Cardiac fibroblast (primary cell): ENCODE data around the gene PRPF19.

Experiments
- DNase-seq, 2 donors: peaks; one replicate each; pipeline versions ENCODE4 v3.0.0 to v3.0.0-alpha.2; 2010; ENCODE audit warnings: low read depth in 2 of 2
- H3K4me3 ChIP-seq, 2 donors: replicated peaks in 1 of 2; 1 replicate in 1 of 2; 2 replicates in 1 of 2; pipeline ENCODE4 v1.5.1; 2011; ENCODE audit warnings: low read depth in 2 of 2, low read length in 2 of 2, mild to moderate bottlenecking in 2 of 2, moderate library complexity in 1 of 2
- TF ChIP-seq, protein P1 (sequence below): IDR thresholded peaks from one replicate; pipeline ENCODE4 v1.5.1; 2011; ENCODE audit warnings: low read depth, mild to moderate bottlenecking, low read length, inconsistent platforms

Gene PRPF19

GRCh38 chr11:60854847-60855725, 51.3 kb downstream of the PRPF19 start:
- TF ChIP-seq, protein P1, sequence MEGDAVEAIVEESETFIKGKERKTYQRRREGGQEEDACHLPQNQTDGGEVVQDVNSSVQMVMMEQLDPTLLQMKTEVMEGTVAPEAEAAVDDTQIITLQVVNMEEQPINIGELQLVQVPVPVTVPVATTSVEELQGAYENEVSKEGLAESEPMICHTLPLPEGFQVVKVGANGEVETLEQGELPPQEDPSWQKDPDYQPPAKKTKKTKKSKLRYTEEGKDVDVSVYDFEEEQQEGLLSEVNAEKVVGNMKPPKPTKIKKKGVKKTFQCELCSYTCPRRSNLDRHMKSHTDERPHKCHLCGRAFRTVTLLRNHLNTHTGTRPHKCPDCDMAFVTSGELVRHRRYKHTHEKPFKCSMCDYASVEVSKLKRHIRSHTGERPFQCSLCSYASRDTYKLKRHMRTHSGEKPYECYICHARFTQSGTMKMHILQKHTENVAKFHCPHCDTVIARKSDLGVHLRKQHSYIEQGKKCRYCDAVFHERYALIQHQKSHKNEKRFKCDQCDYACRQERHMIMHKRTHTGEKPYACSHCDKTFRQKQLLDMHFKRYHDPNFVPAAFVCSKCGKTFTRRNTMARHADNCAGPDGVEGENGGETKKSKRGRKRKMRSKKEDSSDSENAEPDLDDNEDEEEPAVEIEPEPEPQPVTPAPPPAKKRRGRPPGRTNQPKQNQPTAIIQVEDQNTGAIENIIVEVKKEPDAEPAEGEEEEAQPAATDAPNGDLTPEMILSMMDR: no peak
- no peak for DNase-seq
- H3K4me3 ChIP-seq: no peak overlapping the region

GRCh38 chr11:60854140-60854846, 52.1 kb downstream of the PRPF19 start:
- no peak overlapping the region for H3K4me3 ChIP-seq
- no peak for DNase-seq
- TF ChIP-seq, protein P1: no peak

DNA sequence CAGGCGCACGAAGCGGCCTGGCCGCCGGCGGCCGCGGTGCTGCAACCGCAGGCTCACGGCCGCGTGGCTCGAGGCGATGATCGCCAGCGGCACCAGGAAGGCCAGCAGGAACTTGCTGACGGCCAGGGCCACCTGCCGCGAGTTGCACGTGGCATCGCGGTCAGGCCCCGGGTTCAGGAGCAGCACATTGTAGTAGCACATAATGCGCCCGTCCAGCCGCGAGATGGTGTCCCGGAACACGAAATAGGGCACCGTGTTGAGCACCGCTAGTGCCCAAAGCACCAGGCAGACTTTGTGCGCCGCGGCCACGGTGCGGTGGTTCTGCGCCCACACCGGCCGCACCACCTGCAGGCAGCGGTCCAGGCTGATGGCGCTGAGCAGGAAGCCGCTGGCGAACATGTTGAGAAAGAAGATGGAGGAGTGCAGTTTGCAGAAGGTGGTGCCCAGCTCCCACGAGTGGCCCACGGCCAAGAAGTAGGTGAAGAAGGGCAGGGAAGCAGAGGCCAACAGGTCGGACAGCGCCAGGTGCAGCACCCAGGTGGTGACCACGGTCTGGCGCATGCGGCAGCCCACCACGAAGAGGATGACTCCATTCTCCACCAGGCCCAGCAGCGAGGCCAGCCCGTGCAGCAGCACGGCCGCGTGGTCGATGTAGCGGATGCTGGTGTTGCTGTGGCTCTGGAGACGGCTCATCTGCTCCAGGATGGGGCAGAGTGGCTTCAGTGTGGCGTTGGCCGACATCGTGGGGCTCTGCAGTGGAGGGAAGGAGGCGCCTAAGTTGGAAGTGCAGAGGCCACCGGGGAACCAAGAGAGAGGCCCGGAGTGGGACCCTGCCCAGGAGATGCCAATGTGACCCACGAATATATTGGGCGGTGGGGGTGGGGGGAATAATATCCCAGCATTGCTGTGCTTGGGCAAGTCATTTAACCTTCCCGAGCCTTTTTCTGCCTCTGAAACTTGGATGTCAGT, 53.1 kb downstream of the PRPF19 start:
- DNase-seq: no peak
- no peak overlapping the region for H3K4me3 ChIP-seq
- TF ChIP-seq, protein P1: no peak

DNA sequence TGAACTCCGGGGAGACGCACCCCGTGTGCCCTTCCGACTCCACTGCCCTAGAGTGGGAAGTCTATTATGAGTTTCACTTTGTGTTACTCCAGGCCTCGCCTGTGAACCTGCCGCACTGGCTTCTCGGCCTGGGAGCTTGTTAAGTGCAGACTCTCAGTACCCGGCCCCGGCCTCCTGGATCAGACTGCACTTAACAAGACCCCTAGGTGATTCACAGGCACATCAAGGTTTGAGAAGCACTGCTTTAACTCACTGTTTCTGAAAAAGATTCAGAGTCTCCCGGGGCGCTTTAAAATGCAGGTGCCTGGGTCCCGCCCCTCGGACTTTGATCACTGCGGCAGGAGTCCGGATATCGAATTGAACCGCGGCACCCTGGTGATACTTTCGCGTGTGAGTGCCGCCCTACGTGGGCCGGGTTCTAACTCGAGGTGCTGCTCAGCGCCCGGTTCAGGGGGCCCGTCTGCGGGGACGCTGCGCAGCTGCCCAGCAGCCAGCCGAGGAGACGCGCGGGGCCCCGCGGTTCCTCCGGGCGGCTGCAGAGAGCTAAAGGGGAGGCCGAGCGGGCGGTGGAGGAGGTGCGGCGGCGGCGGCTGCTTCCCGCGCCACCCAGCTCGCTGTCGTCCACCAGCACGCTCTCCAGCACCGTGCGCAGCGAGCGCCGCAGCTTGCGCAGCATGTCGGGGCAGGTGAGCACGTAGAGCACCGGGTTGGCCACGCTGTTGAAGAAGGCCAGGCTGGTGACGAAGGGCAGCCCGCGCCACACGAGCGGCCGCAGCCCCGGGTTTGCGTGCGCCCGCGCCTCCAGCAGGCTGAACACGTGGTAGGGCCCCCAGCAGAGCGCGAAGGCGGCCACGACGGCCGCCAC, 54.0 kb downstream of the PRPF19 start:
- no peak for DNase-seq
- TF ChIP-seq, protein P1: no peak
- H3K4me3 ChIP-seq: no peak overlapping the region

DNA sequence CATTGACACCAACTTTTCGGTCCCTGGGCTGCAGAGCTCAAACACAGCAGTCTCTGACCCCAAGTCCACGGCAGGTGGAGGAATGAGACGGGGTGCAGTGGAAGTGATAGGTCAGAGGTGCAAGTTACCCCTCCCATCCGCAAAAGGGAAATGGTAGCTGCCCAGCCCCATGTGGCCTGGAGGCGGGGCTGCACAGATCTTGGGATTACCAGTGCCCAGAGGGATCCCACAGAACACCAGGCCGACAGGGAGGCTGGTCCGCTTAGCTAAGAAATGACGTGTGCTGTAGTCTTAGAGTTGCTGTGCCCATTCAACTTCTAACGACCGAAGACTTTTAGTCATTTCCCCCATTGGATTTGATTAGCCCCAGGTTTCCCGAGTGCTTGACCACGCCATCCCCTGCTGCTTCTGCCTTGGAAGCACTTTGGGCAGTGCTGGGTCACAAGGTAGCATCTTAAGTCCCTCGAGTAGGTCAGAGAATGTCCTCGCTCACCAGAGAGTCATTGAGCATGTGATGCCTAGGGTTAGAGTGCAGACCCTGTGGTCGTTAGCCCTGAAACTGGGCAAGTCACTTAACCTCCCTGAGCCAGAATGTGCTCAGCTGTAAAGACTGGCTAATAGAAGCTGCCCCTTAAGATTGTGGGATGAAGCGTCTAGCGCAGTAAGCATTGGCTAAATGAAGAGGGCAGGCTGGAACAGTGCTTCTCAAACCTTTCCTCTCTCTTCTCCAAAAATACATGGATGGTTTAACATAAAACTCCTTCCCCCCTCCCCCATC, 54.9 kb downstream of the PRPF19 start:
- H3K4me3 ChIP-seq: no peak overlapping the region

More for the DNA sequence above, 54.9 kb downstream of the PRPF19 start:
- TF ChIP-seq, protein P1: no peak
- DNase-seq: no peak
